HL-60 (cell line): ENCODE measurements around the gene RASIP1.
"Not testable (repeated sequence)": the region's sequence is repeated elsewhere in the genome, so short reads cannot be mapped to it uniquely, and the experiment has no call there.

Source experiments
- DNase-seq, 2 experiments: peaks; one replicate each; pipeline ENCODE4 v3.0.0-alpha.2; 2010 to 2020; ENCODE audit warnings: low read depth in 1 of 2, low spot score in 1 of 2
- H3K27ac ChIP-seq: fragments of 250-450 bp; sonication (Bioruptor Pico); replicated peaks from 2 replicates; pipeline ENCODE4 v1.5.1; 2020; ENCODE audit warnings: mild to moderate bottlenecking, moderate library complexity
- H3K27me3 ChIP-seq: fragments of 250-450 bp; sonication (Bioruptor Pico); 2 replicates; pipeline ENCODE4 v1.5.1; 2021; ENCODE audit warnings: mild to moderate bottlenecking, moderate library complexity; ENCODE audit not compliant: insufficient read depth, poor library complexity, severe bottlenecking
- H3K4me3 ChIP-seq: replicated peaks from 2 replicates; pipeline ENCODE4 v1.5.1; 2011; ENCODE audit warnings: mild to moderate bottlenecking, control low read depth, low read length; ENCODE audit not compliant: insufficient read depth
- CTCF ChIP-seq: IDR thresholded peaks from one replicate; pipeline ENCODE4 v1.5.1; 2011; ENCODE audit warnings: low read length, control low read depth, inconsistent platforms; ENCODE audit not compliant: insufficient read depth
- GABPA ChIP-seq: IDR thresholded peaks from 2 replicates; pipeline ENCODE4 v1.6.1; 2012; ENCODE audit warnings: low read depth
- POLR2AphosphoS5 ChIP-seq: IDR thresholded peaks from 2 replicates; pipeline ENCODE4 v1.6.1; 2012; ENCODE audit warnings: low read depth
- REST ChIP-seq: IDR thresholded peaks from 2 replicates; pipeline ENCODE4 v1.6.1; 2012; ENCODE audit warnings: low read depth; ENCODE audit not compliant: insufficient replicate concordance
- SPI1 ChIP-seq: IDR thresholded peaks from 2 replicates; pipeline ENCODE4 v1.6.1; 2012; ENCODE audit warnings: low read depth, mild to moderate bottlenecking, borderline replicate concordance
- long read RNA-seq: library from polyadenylated mRNA; unstranded; transcript quantifications from one replicate; pipeline ENCODE4 v2.0.0, GENCODE V29; 2020

Gene RASIP1
- long read RNA-seq, partial matches to known transcripts, result 0 of 1 reads
- long read RNA-seq, other reads (novel, unspliced or antisense), result 1 of 1 reads

GRCh38 chr19:48740164-48740972 lies at the start of gene RASIP1:
RASIP1 (minus strand) TSS chr19:48740610; CDS start chr19:48740282, 328 bp downstream.
- TF ChIP-seq GABPA (no peak), SPI1 (no peak), POLR2AphosphoS5 (no peak), REST (no peak), CTCF (no peak)
- H3K27me3 ChIP-seq, result peaks cover 8% of the 10 kb centered on the region
- no peak within 1 kb of the TSS for H3K4me3 ChIP-seq
- DNase-seq, result no peak
- no peak within 1 kb of the TSS for H3K27ac ChIP-seq

- not testable (repeated sequence) for H3K4me3 ChIP-seq, H3K27me3 ChIP-seq, DNase-seq, H3K27ac ChIP-seq
Measured at GRCh38 chr19:48787331-48787730, 46.9 kb upstream of the RASIP1 start.

GRCh38 chr19:48786422-48786821 lies 46.0 kb upstream of the RASIP1 start:
- not testable (repeated sequence) for H3K27ac ChIP-seq, H3K27me3 ChIP-seq, H3K4me3 ChIP-seq, DNase-seq

- H3K27ac ChIP-seq, result no peak overlapping the region
- no peak overlapping the region for H3K4me3 ChIP-seq
- TF ChIP-seq POLR2AphosphoS5 (no peak), CTCF (no peak), GABPA (no peak), SPI1 (no peak), REST (no peak)
- DNase-seq, result no peak
- H3K27me3 ChIP-seq, result no peaks in the 10 kb centered on the region
Measured at GRCh38 chr19:48784527-48784926, 44.1 kb upstream of the RASIP1 start.
